ENCODE data around the gene RAD51B.

DNA sequence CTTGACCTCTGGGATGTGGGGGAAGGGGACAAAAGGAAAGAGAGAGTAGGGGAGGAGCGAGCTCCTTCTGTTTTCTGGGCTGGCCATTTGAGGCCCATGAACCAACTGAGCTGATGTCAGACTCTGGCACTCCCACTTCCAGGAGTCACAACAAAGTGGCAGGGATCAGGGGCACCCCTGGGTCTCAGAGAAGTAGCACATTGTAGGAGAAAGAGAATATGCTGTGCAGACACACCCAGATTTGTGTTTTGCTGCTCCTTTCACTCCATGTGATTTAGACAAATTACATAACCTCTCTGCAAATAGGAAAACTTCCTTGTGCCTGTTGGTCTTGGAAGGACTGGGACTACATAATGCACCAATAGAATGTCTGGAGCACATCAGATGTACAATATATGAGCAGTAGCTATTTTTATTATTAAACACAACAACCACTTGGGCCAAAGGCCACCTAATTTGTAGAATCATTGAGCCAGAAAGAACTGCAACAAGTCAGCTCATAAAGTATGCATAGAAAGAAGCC is 707.8 kb downstream of the RAD51B start:
- no peak for TF ChIP-seq POLR2A (IDR thresholded peaks at IDR 0.05)
- TF ChIP-seq CTCF (IDR thresholded peaks at IDR 0.05), result no peak
